SK-N-SH (cell line): ENCODE data around the gene FAM20A. TPM values are rescaled to one million over a fixed set of nuclear protein-coding genes. Genes with fewer than 3 reads are reported as not detected.

ENCODE experiments used
- CTCF ChIA-PET: fragments of 300-600, 350-600 bp; formaldehyde crosslinking; extraction: SDS; loops from one replicate; lab custom pipeline; 2021; lab: Yijun Ruan, JAX
- POLR2A ChIA-PET: fragments of 350-600 bp; sonication (Branson Sonifier 250); formaldehyde crosslinking; extraction: SDS; loops from one replicate; lab custom pipeline; 2020; ENCODE audit warnings: antibody characterized with exemption, inconsistent platforms; lab: Yijun Ruan, JAX
- DNase-seq: peaks from one replicate; pipeline ENCODE4 v3.0.0; 2012
- H2AFZ ChIP-seq: fragments of 200-600 bp; sonication (generic); 2 replicates; pipeline ENCODE4 v1.8.1; 2016; ENCODE audit warnings: antibody characterized with exemption, mild to moderate bottlenecking, low read depth
- H3F3A ChIP-seq: fragments of 200-600 bp; sonication (generic); replicated peaks from 2 replicates; pipeline ENCODE3; 2016; ENCODE audit warnings: antibody characterized with exemption, mild to moderate bottlenecking; ENCODE audit not compliant: insufficient read depth
- H3K27ac ChIP-seq, 2 experiments: fragments of 200-500 bp in 1 of 2; fragments of 200-600 bp in 1 of 2; sonication (Bioruptor generic) in 1 of 2; sonication (generic), shearing (Covaris generic) in 1 of 2; 2 replicates each; pipeline versions ENCODE4 v1.5.1 to v1.6.1; 2014 to 2016; ENCODE audit warnings: low read depth in 2 of 2, inconsistent platforms in 1 of 2, low read length in 1 of 2, mild to moderate bottlenecking in 1 of 2, mixed read lengths in 1 of 2
- H3K27me3 ChIP-seq: fragments of 200-600 bp; sonication (generic), shearing (Covaris generic); 2 replicates; pipeline ENCODE4 v1.6.1; 2016; ENCODE audit warnings: mixed run types; ENCODE audit not compliant: insufficient read depth
- H3K36me3 ChIP-seq, 2 experiments: fragments of 200-500 bp in 1 of 2; fragments of 200-600 bp in 1 of 2; sonication (Bioruptor generic) in 1 of 2; sonication (generic) in 1 of 2; replicated peaks in 1 of 2; 2 replicates each; pipeline versions ENCODE3 to v1.5.1; 2014 to 2016; ENCODE audit warnings: low read length in 1 of 2, mild to moderate bottlenecking in 1 of 2; ENCODE audit not compliant: insufficient read depth in 2 of 2, control insufficient read depth in 1 of 2
- H3K4me1 ChIP-seq, 2 experiments: fragments of 200-500 bp in 1 of 2; fragments of 200-600 bp in 1 of 2; sonication (Bioruptor generic) in 1 of 2; sonication (generic), shearing (Covaris generic) in 1 of 2; 2 replicates each; pipeline versions ENCODE4 v1.5.1 to v1.6.1; 2014 to 2016; ENCODE audit warnings: low read depth in 1 of 2, low read length in 1 of 2, mixed run types in 1 of 2; ENCODE audit not compliant: insufficient read depth in 2 of 2, control insufficient read depth in 1 of 2
- H3K4me2 ChIP-seq: fragments of 200-600 bp; sonication (generic), shearing (Covaris generic); 2 replicates; pipeline ENCODE4 v1.6.1; 2017; ENCODE audit warnings: mixed run types
- H3K4me3 ChIP-seq, 2 experiments: fragments of 200-500 bp in 1 of 2; fragments of 200-600 bp in 1 of 2; sonication (Bioruptor generic) in 1 of 2; sonication (generic), shearing (Covaris generic) in 1 of 2; 2 replicates each; pipeline versions ENCODE4 v1.5.1 to v1.8.1; 2014 to 2016; ENCODE audit warnings: low read depth in 2 of 2, inconsistent platforms in 1 of 2, low read length in 1 of 2, mild to moderate bottlenecking in 1 of 2, mixed read lengths in 1 of 2, moderate library complexity in 1 of 2
- H3K79me2 ChIP-seq: fragments of 200-600 bp; sonication (generic); 2 replicates; pipeline ENCODE4 v1.8.1; 2017; ENCODE audit warnings: mild to moderate bottlenecking; ENCODE audit not compliant: insufficient read depth
- H3K9ac ChIP-seq: fragments of 200-600 bp; sonication (generic); 2 replicates; pipeline ENCODE4 v1.6.1; 2017; ENCODE audit warnings: mixed run types
- H3K9me2 ChIP-seq: fragments of 200-600 bp; sonication (generic); 2 replicates; pipeline ENCODE4 v1.6.1; 2017; ENCODE audit warnings: mixed run types
- H3K9me3 ChIP-seq: fragments of 200-600 bp; sonication (generic); 2 replicates; pipeline ENCODE4 v1.6.1; 2017; ENCODE audit warnings: mixed run types, mild to moderate bottlenecking, moderate library complexity
- H4K20me1 ChIP-seq: fragments of 200-600 bp; sonication (generic); 2 replicates; pipeline ENCODE4 v1.6.1; 2017; ENCODE audit warnings: mild to moderate bottlenecking, mixed run types; ENCODE audit not compliant: insufficient read depth
- CTCF ChIP-seq: fragments of 200-600 bp; sonication (generic); IDR thresholded peaks from 2 replicates; pipeline ENCODE4 v1.6.1; 2017; ENCODE audit warnings: antibody characterized with exemption, mild to moderate bottlenecking, moderate library complexity
- ELF1 ChIP-seq: IDR thresholded peaks from 2 replicates; pipeline ENCODE4 v1.4.0; 2012
- EP300 ChIP-seq, 2 experiments: IDR thresholded peaks; 2 replicates each; pipeline versions ENCODE4 v1.4.0 to v1.6.1; 2012; ENCODE audit warnings: borderline replicate concordance in 1 of 2, low read depth in 1 of 2, low read length in 1 of 2
- EZH2phosphoT487 ChIP-seq: fragments of 200-600 bp; sonication (generic); IDR thresholded peaks from 2 replicates; pipeline ENCODE4 v1.6.1; 2017; ENCODE audit warnings: low read depth, mixed run types, mild to moderate bottlenecking, antibody characterized with exemption, moderate library complexity, borderline replicate concordance
- FOXJ3 ChIP-seq: sonication (generic); formaldehyde crosslinking; IDR thresholded peaks from 2 replicates; pipeline ENCODE4 v1.5.1; 2020; ENCODE audit warnings: mild to moderate bottlenecking, missing genetic modification reagents
- FOXM1 ChIP-seq: IDR thresholded peaks from 2 replicates; pipeline ENCODE4 v1.4.0; 2012; ENCODE audit warnings: low read depth, mild to moderate bottlenecking
- GABPA ChIP-seq: IDR thresholded peaks from 2 replicates; pipeline ENCODE4 v1.4.0; 2012; ENCODE audit warnings: low read depth, mild to moderate bottlenecking
- GATA2 ChIP-seq: sonication (generic); formaldehyde crosslinking; IDR thresholded peaks from 2 replicates; pipeline ENCODE4 v1.5.0; 2020; ENCODE audit warnings: mild to moderate bottlenecking, missing genetic modification reagents
- JUND ChIP-seq: IDR thresholded peaks from 2 replicates; pipeline ENCODE4 v1.4.0; 2012
- POLR2AphosphoS5 ChIP-seq: IDR thresholded peaks from 2 replicates; pipeline ENCODE4 v1.6.1; 2012; ENCODE audit warnings: low read depth, low read length
- RFX5 ChIP-seq: IDR thresholded peaks from 2 replicates; pipeline ENCODE4 v1.6.1; 2012; ENCODE audit warnings: mild to moderate bottlenecking, improper control_type of control experiment, low read length
- RXRA ChIP-seq: IDR thresholded peaks from 2 replicates; pipeline ENCODE4 v1.4.0; 2012; ENCODE audit warnings: low read depth, mild to moderate bottlenecking, borderline replicate concordance
- SMC3 ChIP-seq: IDR thresholded peaks from 2 replicates; pipeline ENCODE4 v1.6.1; 2012; ENCODE audit warnings: low read depth, low read length, improper control_type of control experiment
- TEAD4 ChIP-seq: IDR thresholded peaks from 2 replicates; pipeline ENCODE4 v1.4.0; 2012; ENCODE audit warnings: mild to moderate bottlenecking, borderline replicate concordance; ENCODE audit not compliant: insufficient read depth
- WGBS: methylation state at CpG from one replicate; pipeline ENCODE4 v1.1.6; 2017; ENCODE audit warnings: low lambda C conversion rate; 5-methylcytosine and 5-hydroxymethylcytosine counted together
- polyA plus RNA-seq, 3 experiments: library from polyadenylated mRNA; depleted of rRNA; stranded (reverse); fragments of >200 nt; gene quantifications; 2 replicates each; pipeline ENCODE4 v1.2.3, GENCODE V29; 2012

FAM20A gene
- polyA plus RNA-seq, 1 of the 3 experiments (the other 2 are of a cell fraction), result not detected

GRCh38 chr17:68542698-68543463 is 58.3 kb downstream of the FAM20A start:
- Histone ChIP-seq H3K9me3 (no peaks in the 10 kb centered on the region), H3K4me1 (no peaks in the 10 kb centered on the region), H3K27ac (no peak overlapping the region), H3K9me2 (no peaks in the 10 kb centered on the region), H2AFZ (no peak overlapping the region), H3K79me2 (no peaks in the 10 kb centered on the region), H3K4me2 (no peak overlapping the region), H3K36me3 (peaks cover 0 to 27% of the 10 kb centered on the region in 2 experiments), H3K27me3 (no peaks in the 10 kb centered on the region), H3K9ac (no peak overlapping the region), H3F3A (no peaks in the 10 kb centered on the region), H4K20me1 (no peaks in the 10 kb centered on the region), H3K4me3 (no peak overlapping the region)
- DNase-seq, result no peak
- CTCF ChIA-PET, result interaction anchor here (1.2 kb wide), 1 partner anchor 9 kb away, joined by 3 read pairs; no protein-coding TSS in a partner anchor
- POLR2A ChIA-PET, result interaction anchor here (0.9 kb wide), 1 partner anchor 295 kb away, joined by 3 read pairs; the partner anchor contains the start of gene AMZ2
- no peak for TF ChIP-seq JUND
- WGBS, result 95% methylated on average over 13 of the region's 13 CpGs

DNA sequence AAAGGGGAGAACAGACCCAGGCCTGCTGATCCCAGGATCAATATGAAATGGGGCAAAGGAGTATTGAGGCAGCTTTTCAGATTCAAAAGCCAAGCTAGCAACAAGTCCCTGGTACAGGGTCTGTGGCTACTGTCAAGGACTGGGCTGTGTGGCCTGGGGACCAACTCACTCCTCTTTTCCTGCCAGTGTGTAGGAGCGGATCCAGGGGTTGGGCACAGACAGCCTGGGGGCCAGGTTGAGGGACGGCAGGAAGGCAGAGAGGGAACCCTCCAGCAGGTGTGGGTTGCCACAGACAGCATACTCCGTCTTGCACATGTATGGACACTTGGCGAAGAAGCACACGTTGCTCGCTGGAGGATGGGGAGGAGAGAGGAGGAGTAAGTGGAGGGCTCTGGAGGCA is 59.4 kb downstream of the FAM20A start:
- DNase-seq, result no peak
- Histone ChIP-seq H3K9me2 (no peaks in the 10 kb centered on the region), H3K4me2 (no peak overlapping the region), H3F3A (no peaks in the 10 kb centered on the region), H4K20me1 (no peaks in the 10 kb centered on the region), H3K79me2 (no peaks in the 10 kb centered on the region), H3K9me3 (no peaks in the 10 kb centered on the region), H3K27me3 (no peaks in the 10 kb centered on the region), H2AFZ (no peak overlapping the region), H3K36me3 (peaks cover 10 to 38% of the 10 kb centered on the region in 2 experiments), H3K27ac (no peak overlapping the region), H3K9ac (no peak overlapping the region), H3K4me3 (no peak overlapping the region), H3K4me1 (no peaks in the 10 kb centered on the region)
- ChIA-PET CTCF (no interaction called here), POLR2A (interaction anchor here (0.9 kb wide), 1 partner anchor 294 kb away, joined by 3 read pairs; the partner anchor contains the start of gene AMZ2)
- TF ChIP-seq TEAD4 (no peak), RFX5 (no peak), SMC3 (no peak), POLR2AphosphoS5 (peak; percentile 4; the same call in 1 of the 2 replicates), ELF1 (no peak), FOXM1 (no peak)
- 96% methylated on average over 6 of the region's 6 CpGs for WGBS

GRCh38 chr17:68540981-68541380 is 60.2 kb downstream of the FAM20A start:
- WGBS, result 94% methylated on average over 7 of the region's 8 CpGs
- H3K9me2 ChIP-seq, result no peaks in the 10 kb centered on the region
- ChIA-PET CTCF (interaction anchor here (1.4 kb wide), 1 partner anchor 104 kb away, joined by 3 read pairs; no protein-coding TSS in a partner anchor), POLR2A (no interaction called here)
- H3K79me2 ChIP-seq, result no peaks in the 10 kb centered on the region
- TF ChIP-seq CTCF (no peak), GABPA (no peak), EP300 (IDR thresholded peaks at IDR 0.05; ENCODE audit: borderline replicate concordance in 1 of 2, low read depth in 1 of 2, low read length in 1 of 2) (no peak), RXRA (no peak), JUND (no peak), EZH2phosphoT487 (no peak), FOXJ3 (no peak), SMC3 (no peak), GATA2 (CRISPR knock-in tag) (no peak), ELF1 (no peak)
- H3K4me3 ChIP-seq, result no peak overlapping the region
- H2AFZ ChIP-seq, result no peak overlapping the region
- H3K4me1 ChIP-seq, result no peaks in the 10 kb centered on the region
- H3K27me3 ChIP-seq, result no peaks in the 10 kb centered on the region
- H3F3A ChIP-seq, result no peaks in the 10 kb centered on the region
- no peak for DNase-seq
- H3K9ac ChIP-seq, result no peak overlapping the region
- H3K27ac ChIP-seq, result no peak overlapping the region
- H4K20me1 ChIP-seq, result no peaks in the 10 kb centered on the region
- H3K4me2 ChIP-seq, result no peak overlapping the region
- no peaks in the 10 kb centered on the region for H3K9me3 ChIP-seq
- peaks cover 17 to 46% of the 10 kb centered on the region in 2 experiments for H3K36me3 ChIP-seq
